Measurements from ENCODE around the gene ZFYVE21.

Gene ZFYVE21

DNA sequence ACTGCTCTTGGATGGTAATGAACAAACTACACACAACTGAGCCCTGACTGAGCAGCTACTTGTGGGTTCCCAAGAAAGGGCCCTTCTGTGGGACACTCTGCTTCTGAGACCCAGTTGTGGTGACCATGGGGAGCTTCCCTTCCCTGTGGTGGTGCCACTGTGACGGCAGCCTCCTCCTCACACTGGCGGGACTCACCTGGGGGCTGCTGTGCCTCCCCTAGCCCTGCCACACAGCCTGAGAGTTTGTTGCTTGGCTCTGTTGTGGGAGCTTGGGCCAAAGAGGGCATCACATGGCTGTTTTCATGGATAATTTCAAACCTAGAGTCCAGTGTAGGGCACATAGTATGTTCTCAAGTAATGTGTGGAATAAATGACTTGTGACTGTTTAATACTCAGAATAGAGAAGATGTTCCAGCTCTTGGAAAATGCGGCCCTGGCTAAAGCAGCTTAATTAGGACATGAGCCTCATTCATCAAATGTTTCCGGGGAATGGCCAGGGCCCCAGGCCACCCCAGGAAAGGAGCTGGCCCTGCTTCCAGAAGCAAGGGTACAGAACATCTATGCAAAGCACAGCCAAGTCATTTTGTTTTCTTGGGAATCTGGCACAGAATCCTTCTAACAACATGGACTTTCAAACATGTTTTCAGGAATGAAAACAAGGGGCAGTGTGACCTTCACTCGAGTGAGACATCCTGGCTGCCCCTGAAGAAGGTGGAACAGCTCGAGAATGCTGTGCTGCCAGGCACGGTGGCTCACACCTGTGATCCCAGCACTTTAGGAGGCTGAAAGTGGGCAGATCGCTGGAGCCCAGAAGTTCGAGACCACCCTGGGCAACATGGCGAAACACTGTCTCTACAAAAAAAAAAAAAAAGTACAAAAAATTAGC lies 21.2 kb downstream of the ZFYVE21 start:
- Mint-ChIP-seq H3K36me3 (ENCODE audit: low read depth) (peaks cover 46% of the 10 kb centered on the region), H3K4me3 (no peak overlapping the region), H3K27ac (no peak overlapping the region), H3K9me3 (no peaks in the 10 kb centered on the region), H3K4me1 (peaks cover 14% of the 10 kb centered on the region), H3K27me3 (ENCODE audit: low read depth, poor library complexity) (peaks cover 3% of the 10 kb centered on the region)
- no peak for DNase-seq
- no peak for TF ChIP-seq CTCF (IDR thresholded peaks at IDR 0.05)

DNA sequence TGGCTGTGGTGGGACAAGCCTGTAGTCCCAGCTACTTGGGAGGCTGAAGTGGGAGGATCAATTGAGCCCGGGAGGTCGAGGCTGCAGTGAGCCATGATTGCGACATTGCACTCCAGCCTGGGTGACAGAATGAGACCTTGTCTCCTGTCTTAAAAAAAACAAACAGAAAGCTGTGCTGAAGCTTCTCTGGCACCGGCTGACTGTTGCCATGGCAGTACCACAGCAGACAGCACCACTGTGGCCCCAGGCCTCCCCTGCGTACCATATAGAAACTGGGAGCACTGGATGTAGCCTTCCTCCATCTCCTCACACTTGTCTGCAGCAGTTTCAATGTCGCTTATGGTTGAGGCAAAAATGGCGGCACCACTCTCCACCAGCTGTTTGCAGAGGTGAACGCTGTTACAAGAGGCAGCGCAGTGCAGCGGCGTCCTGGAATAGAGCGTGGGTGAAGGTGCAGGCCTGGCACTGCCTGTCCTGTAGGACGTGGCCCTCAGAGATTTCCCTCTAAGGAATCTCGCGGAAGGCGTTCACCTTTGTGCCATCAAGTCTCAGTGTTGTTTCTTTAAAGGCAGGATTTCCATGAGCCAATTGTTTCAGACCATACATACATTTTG lies 21.9 kb downstream of the ZFYVE21 start:
- Mint-ChIP-seq H3K4me3 (no peak overlapping the region), H3K27ac (peak overlapping the region; percentile 81), H3K4me1 (peaks cover 14% of the 10 kb centered on the region), H3K27me3 (ENCODE audit: low read depth, poor library complexity) (peaks cover 3% of the 10 kb centered on the region), H3K9me3 (no peaks in the 10 kb centered on the region), H3K36me3 (ENCODE audit: low read depth) (peaks cover 47% of the 10 kb centered on the region)
- TF ChIP-seq CTCF (IDR thresholded peaks at IDR 0.05) = no peak
- no peak for DNase-seq

- no peaks in the 10 kb centered on the region for H3K9me3 Mint-ChIP-seq
- H3K36me3 Mint-ChIP-seq (ENCODE audit: low read depth) = peaks cover 42% of the 10 kb centered on the region
- peaks cover 14% of the 10 kb centered on the region for H3K4me1 Mint-ChIP-seq
- no peak overlapping the region for H3K27ac Mint-ChIP-seq
- no peak overlapping the region for H3K4me3 Mint-ChIP-seq
- DNase-seq = no peak
- no peak for TF ChIP-seq CTCF (IDR thresholded peaks at IDR 0.05)
- peaks cover 3% of the 10 kb centered on the region for H3K27me3 Mint-ChIP-seq (ENCODE audit: low read depth, poor library complexity)
These were observed 22.6 kb downstream of the ZFYVE21 start for GRCh38 chr14:103738166-103738565.

GRCh38 chr14:103738701-103739451 lies 23.3 kb downstream of the ZFYVE21 start:
- H3K4me3 Mint-ChIP-seq = no peak overlapping the region
- no peak for DNase-seq
- H3K27ac Mint-ChIP-seq = no peak overlapping the region
- TF ChIP-seq CTCF (IDR thresholded peaks at IDR 0.05) = no peak
- no peaks in the 10 kb centered on the region for H3K9me3 Mint-ChIP-seq
- peaks cover 14% of the 10 kb centered on the region for H3K4me1 Mint-ChIP-seq
- H3K36me3 Mint-ChIP-seq (ENCODE audit: low read depth) = peaks cover 36% of the 10 kb centered on the region
- H3K27me3 Mint-ChIP-seq (ENCODE audit: low read depth, poor library complexity) = peaks cover 4% of the 10 kb centered on the region

DNA sequence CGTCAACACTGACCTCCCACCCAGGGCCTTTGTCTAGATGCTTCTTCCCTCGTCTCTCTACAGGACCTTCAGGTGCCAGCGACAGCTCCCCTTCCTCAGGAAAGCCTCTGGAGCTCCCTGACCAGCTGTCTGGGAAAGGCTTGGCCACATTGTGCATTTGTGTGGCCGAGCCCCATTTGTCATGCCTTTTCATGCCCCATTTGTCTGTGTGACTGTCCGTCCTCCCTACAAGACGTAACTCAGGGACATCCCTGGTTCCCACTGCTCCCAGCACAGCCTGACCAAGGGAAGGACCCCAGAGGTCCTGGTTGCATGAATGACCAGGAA lies 23.8 kb downstream of the ZFYVE21 start:
- Mint-ChIP-seq H3K27ac (no peak overlapping the region), H3K36me3 (ENCODE audit: low read depth) (peaks cover 36% of the 10 kb centered on the region), H3K9me3 (no peaks in the 10 kb centered on the region), H3K4me3 (no peak overlapping the region), H3K27me3 (ENCODE audit: low read depth, poor library complexity) (peaks cover 8% of the 10 kb centered on the region), H3K4me1 (peaks cover 14% of the 10 kb centered on the region)
- no peak for TF ChIP-seq CTCF (IDR thresholded peaks at IDR 0.05)
- no peak for DNase-seq
